Right lobe of liver (tissue), 6 donors: Measurements from ENCODE around the gene RNASE13. TPM values are rescaled to one million over a fixed set of nuclear protein-coding genes. Genes with fewer than 3 reads are reported as not detected.
A peak's percentile ranks its signal among the peaks of the same experiment; 100 is the strongest.

Experiments used
- ATAC-seq, 4 donors: fragments of 200-7000 bp; cut with Tn5 transposase; one replicate each; pipeline ENCODE4 v1.9.1; 2020; ENCODE audit warnings: mild to moderate bottlenecking in 4 of 4, moderate library complexity in 4 of 4
- DNase-seq, 3 donors: peaks; one replicate each; pipeline ENCODE4 v3.0.0-alpha.2; 2020
- H3K27ac ChIP-seq, 3 donors: fragments of 200-600 bp; one replicate each; pipeline ENCODE4 v1.8.0; 2022
- H3K27me3 ChIP-seq, 2 donors: fragments of 200-600 bp; one replicate each; pipeline ENCODE4 v1.8.0; 2022
- H3K36me3 ChIP-seq, 4 donors: fragments of 200-600 bp; sonication (generic) in 1 of 4; one replicate each; pipeline versions ENCODE4 v1.5.1 to v1.8.0; 2017 to 2022; ENCODE audit warnings: control low read depth in 1 of 4
- H3K4me1 ChIP-seq, 4 donors: fragments of 200-600 bp; sonication (generic) in 1 of 4; one replicate each; pipeline versions ENCODE4 v1.5.1 to v1.8.0; 2017 to 2022; ENCODE audit warnings: control low read depth in 1 of 4
- H3K4me3 ChIP-seq, 3 donors: fragments of 200-600 bp; one replicate each; pipeline ENCODE4 v1.8.0; 2022
- H3K9me3 ChIP-seq, 4 donors: fragments of 200-600 bp; sonication (generic) in 1 of 4; one replicate each; pipeline versions ENCODE4 v1.5.1 to v1.8.0; 2017 to 2022; ENCODE audit warnings: control low read depth in 1 of 4
- POLR2A ChIP-seq: fragments of 450-650 bp; IDR thresholded peaks from one replicate; pipeline ENCODE4 v1.6.1; 2017; ENCODE audit warnings: antibody characterized with exemption, mild to moderate bottlenecking
- WGBS: methylation state at CpG from one replicate; pipeline ENCODE4 v1.1.6; 2018; ENCODE audit warnings: low coverage, low lambda C conversion rate; ENCODE audit not compliant: insufficient coverage; ENCODE audit errors: missing lambda C conversion rate; 5-methylcytosine and 5-hydroxymethylcytosine counted together
- intact Hi-C, 2 donors: fragments of 100-400 bp; cut with DNase I; formaldehyde crosslinking; loops; one replicate each; pipeline versions ENCODE4 v1.11.2 to v1.14.1; 2022
- total RNA-seq, 6 experiments: library from RNA; depleted of rRNA in 2 of 6; stranded (reverse); fragments of >200 nt in 2 of 6; fragmentation: NEBNext Ultra II Directional in 3 of 6; extraction: Animal tissue kit (Norgen Biotek cat#: 25700) in 3 of 6; gene quantifications; one replicate each; pipeline versions ENCODE4 v1.1.0 to v1.2.4, GENCODE V29; 2016 to 2023
- TF ChIP-seq, protein P1 (sequence below), 4 donors: fragments of 200-600 bp in 3 of 4; fragments of 450-650 bp in 1 of 4; IDR thresholded peaks; one replicate each; pipeline versions ENCODE4 v1.5.1 to v1.8.0; 2016 to 2022; ENCODE audit warnings: antibody characterized with exemption in 4 of 4, mild to moderate bottlenecking in 2 of 4
- donor health status: DM: no; HTN: yes; CAD: no.
- donor health status: DM: no; HTN: no; CAD: no.
- donor health status: DM: no; HTN: no; CAD: no.
- donor health status: DM: no; HTN: yes; CAD: no.
- donor health status: DM: no; HTN: yes; CAD: no.

Gene RNASE13
- total RNA-seq, 6 experiments from 2014 or later, result not detected

DNA sequence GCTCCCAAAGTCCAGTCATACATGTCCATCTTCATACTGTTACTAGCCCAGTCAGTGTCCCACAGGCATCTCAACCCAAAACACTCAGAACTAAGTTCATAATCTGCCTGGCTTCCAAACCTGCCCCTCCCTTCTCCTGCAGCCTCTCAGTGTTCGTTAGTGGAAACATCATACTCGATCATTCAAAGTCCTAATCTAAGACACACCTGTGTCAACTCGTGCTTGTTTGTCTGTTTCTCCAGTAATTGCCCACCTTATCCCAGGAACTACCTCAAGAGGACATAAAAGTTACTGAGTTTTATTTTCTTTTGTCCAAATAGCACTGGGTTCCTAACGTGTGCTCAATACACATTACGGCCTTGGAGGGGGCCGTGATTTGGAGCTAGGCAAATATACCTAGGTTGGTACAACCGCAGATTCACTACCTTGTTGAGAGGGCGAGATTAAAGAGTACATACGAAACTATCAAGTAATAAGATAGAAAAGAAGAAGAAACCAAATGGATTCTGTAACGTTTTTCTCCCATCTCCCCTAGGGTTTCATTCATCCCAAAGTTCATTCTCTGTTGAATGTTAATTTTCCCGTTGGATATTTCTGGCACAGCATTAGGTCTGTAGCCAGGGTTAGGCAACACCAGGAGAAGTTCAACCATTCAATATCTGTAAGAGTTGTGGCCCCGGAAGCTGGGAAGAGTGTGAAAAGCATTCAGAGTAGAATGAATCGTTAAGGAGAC is 26.2 kb upstream of the RNASE13 start:
- Histone ChIP-seq H3K4me3 (peak overlapping the region; percentile 12 to 45 (median 27)), H3K4me1 (peaks cover 0 to 50% (median 12%) of the 10 kb centered on the region in 4 donors), H3K27me3 (no peaks in the 10 kb centered on the region), H3K9me3 (no peaks in the 10 kb centered on the region), H3K36me3 (no peaks in the 10 kb centered on the region), H3K27ac (peak overlapping the region; percentile 37 to 73 (median 54))
- TF ChIP-seq, protein P1, sequence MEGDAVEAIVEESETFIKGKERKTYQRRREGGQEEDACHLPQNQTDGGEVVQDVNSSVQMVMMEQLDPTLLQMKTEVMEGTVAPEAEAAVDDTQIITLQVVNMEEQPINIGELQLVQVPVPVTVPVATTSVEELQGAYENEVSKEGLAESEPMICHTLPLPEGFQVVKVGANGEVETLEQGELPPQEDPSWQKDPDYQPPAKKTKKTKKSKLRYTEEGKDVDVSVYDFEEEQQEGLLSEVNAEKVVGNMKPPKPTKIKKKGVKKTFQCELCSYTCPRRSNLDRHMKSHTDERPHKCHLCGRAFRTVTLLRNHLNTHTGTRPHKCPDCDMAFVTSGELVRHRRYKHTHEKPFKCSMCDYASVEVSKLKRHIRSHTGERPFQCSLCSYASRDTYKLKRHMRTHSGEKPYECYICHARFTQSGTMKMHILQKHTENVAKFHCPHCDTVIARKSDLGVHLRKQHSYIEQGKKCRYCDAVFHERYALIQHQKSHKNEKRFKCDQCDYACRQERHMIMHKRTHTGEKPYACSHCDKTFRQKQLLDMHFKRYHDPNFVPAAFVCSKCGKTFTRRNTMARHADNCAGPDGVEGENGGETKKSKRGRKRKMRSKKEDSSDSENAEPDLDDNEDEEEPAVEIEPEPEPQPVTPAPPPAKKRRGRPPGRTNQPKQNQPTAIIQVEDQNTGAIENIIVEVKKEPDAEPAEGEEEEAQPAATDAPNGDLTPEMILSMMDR (IDR thresholded peaks at IDR 0.05), result no peak
- TF ChIP-seq POLR2A, result no peak
- DNase-seq, result no peak
- WGBS, result 32% methylated on average over 13 of the region's 13 CpGs
- ATAC-seq, result peak; percentile 47 to 69 (median 60)
- intact Hi-C loops, result no loop called here

GRCh38 chr14:21059842-21060613 is 25.4 kb upstream of the RNASE13 start:
- Histone ChIP-seq H3K27me3 (no peaks in the 10 kb centered on the region), H3K4me3 (peak overlapping the region in 2 of 3 donors; percentile 27 to 45), H3K27ac (peak overlapping the region in 2 of 3 donors; percentile 54 to 73), H3K9me3 (no peaks in the 10 kb centered on the region), H3K36me3 (no peaks in the 10 kb centered on the region), H3K4me1 (peaks cover 0 to 55% (median 14%) of the 10 kb centered on the region in 4 donors)
- ATAC-seq (no peak), DNase-seq (no peak)
- TF ChIP-seq, protein P1 (IDR thresholded peaks at IDR 0.05), result no peak
- TF ChIP-seq POLR2A, result no peak
- intact Hi-C loops, result loop anchor here in 1 of 2 donors (5.0 kb wide), 1 partner anchor 42 kb away; the partner anchor contains the start of gene TMEM253
- 65% methylated on average over 6 of the region's 8 CpGs for WGBS

DNA sequence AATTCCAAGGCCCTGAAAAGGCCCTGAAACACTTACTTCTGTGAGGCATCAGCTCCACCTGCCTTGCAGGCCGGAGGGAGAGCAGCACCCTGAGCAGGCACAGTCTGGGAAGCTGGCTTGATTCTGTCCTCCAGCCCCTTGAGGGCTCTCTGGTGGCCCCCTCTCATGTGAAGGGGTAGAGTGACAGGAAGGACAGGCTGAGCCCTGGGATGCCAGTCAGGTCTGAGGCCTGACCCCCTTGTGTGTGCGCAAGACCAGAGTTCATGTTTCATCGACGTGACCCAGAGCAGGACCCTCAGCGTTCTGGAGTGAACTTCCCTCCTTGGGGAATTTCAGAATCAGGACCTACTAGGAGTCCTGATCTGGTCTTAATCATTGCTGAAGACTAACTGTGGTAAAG is 24.3 kb upstream of the RNASE13 start:
- WGBS, result 60% methylated on average over 2 of the region's 5 CpGs
- ATAC-seq, result no peak

More for the DNA sequence above, 24.3 kb upstream of the RNASE13 start:
- no peak for TF ChIP-seq POLR2A
- TF ChIP-seq, protein P1 (IDR thresholded peaks at IDR 0.05), result no peak
- no peak overlapping the region for H3K4me3 ChIP-seq
- no peaks in the 10 kb centered on the region for H3K9me3 ChIP-seq
- no peak for DNase-seq
- H3K27ac ChIP-seq, result no peak overlapping the region
- H3K4me1 ChIP-seq, result peaks cover 0 to 60% (median 16%) of the 10 kb centered on the region in 4 donors
- no peaks in the 10 kb centered on the region for H3K36me3 ChIP-seq
- intact Hi-C loops, result loop anchor here in 1 of 2 donors (5.0 kb wide), 1 partner anchor 43 kb away; the partner anchor contains the start of gene TMEM253
- H3K27me3 ChIP-seq, result no peaks in the 10 kb centered on the region
